Rectal smooth muscle tissue (tissue), 1 donor: ENCODE data around the gene CHADL.

Source experiments
- H3K27ac ChIP-seq: one replicate; pipeline ENCODE4 v1.7.0; 2013; ENCODE audit warnings: low read depth, low read length, inconsistent platforms
- H3K27me3 ChIP-seq: one replicate; pipeline ENCODE4 v1.7.0; 2013; ENCODE audit warnings: low read length; ENCODE audit not compliant: control insufficient read depth, insufficient read depth
- H3K36me3 ChIP-seq: one replicate; pipeline ENCODE4 v1.7.0; 2013; ENCODE audit warnings: low read length; ENCODE audit not compliant: control insufficient read depth, insufficient read depth
- H3K4me1 ChIP-seq: one replicate; pipeline ENCODE4 v1.7.0; 2013; ENCODE audit warnings: low read length; ENCODE audit not compliant: control insufficient read depth, insufficient read depth
- H3K4me3 ChIP-seq: one replicate; pipeline ENCODE4 v1.7.0; 2013; ENCODE audit warnings: low read length
- H3K9ac ChIP-seq: one replicate; pipeline ENCODE4 v1.7.0; 2013; ENCODE audit warnings: low read length

Gene CHADL

DNA sequence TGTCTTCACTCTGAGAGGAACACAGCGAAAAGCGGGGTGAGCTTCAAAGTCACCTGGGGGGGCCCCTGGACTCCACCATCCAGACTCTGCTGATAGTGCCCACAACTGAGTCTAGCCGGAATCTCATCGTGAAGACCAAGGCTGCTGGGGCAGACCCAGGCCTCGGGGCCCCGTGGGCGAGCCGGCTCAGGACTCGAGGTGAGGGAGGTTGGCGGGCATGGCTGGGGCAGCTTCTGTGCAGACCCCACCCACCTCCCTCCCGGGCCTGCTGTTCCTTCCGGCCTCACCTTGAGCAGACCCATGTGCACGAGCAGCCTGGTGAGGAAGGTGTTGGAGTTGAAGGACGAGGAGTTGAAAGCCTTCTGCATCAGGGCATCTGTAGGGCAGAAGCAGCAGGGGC, 8.7 kb upstream of the CHADL start:
- Histone ChIP-seq H3K4me3 (no peak overlapping the region), H3K27me3 (no peaks in the 10 kb centered on the region), H3K36me3 (peaks cover 54% of the 10 kb centered on the region), H3K27ac (no peak overlapping the region), H3K9ac (no peak overlapping the region), H3K4me1 (no peaks in the 10 kb centered on the region)

DNA sequence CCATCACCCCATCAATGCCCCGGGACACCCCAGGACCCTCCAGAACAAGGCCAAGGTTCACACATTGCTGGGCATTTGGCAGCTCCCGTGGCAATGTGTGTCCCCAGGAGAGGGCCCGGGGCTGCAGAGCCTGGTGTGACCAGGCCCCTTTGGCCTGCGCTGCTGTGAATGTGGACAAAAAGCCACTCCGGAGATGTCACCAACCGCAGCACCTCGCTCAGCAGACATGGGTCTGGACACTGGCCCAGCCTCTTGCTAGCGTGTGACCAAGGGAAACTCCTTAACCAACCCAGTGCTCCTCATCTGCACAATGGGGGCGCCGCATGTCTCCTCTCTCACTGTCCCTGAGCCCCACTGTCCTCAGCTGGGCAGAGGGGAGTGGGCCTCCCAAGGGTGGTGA, 8.0 kb upstream of the CHADL start:
- no peak overlapping the region for H3K9ac ChIP-seq
- peaks cover 50% of the 10 kb centered on the region for H3K36me3 ChIP-seq
- no peaks in the 10 kb centered on the region for H3K27me3 ChIP-seq
- no peaks in the 10 kb centered on the region for H3K4me1 ChIP-seq
- no peak overlapping the region for H3K4me3 ChIP-seq
- H3K27ac ChIP-seq, result no peak overlapping the region

DNA sequence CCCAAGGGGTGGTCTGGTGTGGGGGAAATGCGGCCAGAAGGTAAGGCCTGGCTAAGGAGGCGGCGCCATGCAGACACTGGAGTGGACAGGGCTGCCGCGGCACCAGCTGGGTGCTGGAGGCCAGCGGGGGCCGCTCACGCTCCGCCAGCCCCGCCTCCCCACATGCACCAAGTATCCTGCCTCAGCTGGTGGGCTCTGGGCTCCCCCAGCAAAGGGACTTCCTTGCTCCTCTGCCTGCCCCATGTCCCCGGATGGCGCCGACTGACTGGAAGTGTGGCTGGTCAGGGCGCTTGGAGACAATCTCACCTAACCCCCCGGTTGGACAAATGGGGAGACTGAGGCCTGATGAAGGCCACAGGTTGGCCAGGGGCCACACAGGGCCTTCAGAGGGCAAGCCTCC, 7.6 kb upstream of the CHADL start:
- Histone ChIP-seq H3K4me1 (no peaks in the 10 kb centered on the region), H3K9ac (no peak overlapping the region), H3K27me3 (no peaks in the 10 kb centered on the region), H3K4me3 (no peak overlapping the region), H3K36me3 (peaks cover 48% of the 10 kb centered on the region), H3K27ac (no peak overlapping the region)

DNA sequence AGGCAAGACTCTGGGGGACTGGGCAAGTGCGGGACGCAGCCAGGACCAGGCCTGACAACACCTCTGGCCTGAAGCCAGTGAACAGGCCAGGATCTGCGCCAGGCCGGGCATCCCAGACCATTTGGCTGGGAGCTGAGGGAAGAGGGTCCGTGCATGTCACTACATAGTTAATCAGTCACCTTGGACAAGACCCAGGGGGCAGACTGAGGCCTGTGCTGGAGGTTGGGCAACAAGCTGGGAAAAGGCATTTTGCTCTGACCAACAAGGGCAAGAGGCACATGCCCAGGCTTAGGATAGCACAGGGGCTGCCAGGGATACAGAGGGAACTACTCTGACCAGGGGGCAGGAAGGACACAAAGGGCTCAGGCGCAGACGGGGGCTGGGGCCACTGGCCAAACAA, 7.0 kb upstream of the CHADL start:
- Histone ChIP-seq H3K27ac (no peak overlapping the region), H3K9ac (no peak overlapping the region), H3K4me1 (no peaks in the 10 kb centered on the region), H3K4me3 (no peak overlapping the region), H3K36me3 (peaks cover 42% of the 10 kb centered on the region), H3K27me3 (no peaks in the 10 kb centered on the region)

DNA sequence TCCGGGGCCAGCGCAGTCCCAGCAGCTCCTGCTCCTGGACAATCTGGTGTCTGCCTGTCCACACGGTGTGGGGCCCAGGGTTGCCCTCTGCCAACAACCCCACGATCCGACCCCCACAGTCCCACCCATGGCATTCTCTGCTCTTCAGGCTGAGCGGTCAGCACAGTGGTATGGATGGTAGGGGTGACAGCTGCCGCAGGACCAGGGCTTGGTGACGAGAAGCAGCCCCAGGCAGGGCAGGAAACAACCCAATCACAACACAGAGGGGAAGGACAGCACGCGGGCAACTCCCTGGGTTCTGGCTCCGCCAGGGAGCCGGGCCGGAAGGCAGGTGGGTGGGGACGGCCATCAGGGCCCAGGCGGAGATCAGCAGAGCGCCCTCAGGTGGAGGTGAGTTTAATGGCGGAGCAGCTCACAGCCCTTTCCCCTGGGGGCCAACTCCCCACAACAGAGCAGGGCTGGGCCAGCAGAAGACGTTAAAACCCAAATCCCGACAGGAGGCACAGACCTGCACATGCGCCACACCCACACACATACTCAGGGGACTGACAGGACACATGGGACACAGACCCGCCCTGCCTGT, 5.3 kb upstream of the CHADL start:
- Histone ChIP-seq H3K9ac (no peak overlapping the region), H3K27ac (no peak overlapping the region), H3K4me3 (no peak overlapping the region), H3K4me1 (no peaks in the 10 kb centered on the region), H3K27me3 (no peaks in the 10 kb centered on the region), H3K36me3 (peaks cover 29% of the 10 kb centered on the region)

DNA sequence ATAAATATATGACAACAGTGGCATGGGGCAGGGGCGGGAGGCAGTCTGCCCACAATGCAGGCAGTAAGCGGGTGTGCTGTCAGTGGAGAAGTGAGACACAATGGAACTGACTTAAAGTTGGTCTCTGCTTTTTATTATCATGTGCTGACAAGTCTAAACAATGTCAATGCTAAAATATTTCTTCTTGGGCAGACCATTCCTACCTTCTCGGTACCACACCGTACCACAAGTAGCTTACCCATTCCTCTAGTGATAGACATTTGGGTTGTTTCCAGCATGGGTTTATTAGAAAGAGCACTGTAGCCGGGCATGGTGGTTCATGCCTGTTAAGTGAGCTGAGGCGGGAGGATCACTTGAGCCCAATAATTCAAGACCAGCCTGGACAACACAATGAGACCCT, 2.6 kb upstream of the CHADL start:
- no peaks in the 10 kb centered on the region for H3K27me3 ChIP-seq
- H3K36me3 ChIP-seq, result peaks cover 11% of the 10 kb centered on the region
- no peak overlapping the region for H3K27ac ChIP-seq
- no peak overlapping the region for H3K9ac ChIP-seq
- H3K4me3 ChIP-seq, result no peak overlapping the region
- H3K4me1 ChIP-seq, result no peaks in the 10 kb centered on the region

DNA sequence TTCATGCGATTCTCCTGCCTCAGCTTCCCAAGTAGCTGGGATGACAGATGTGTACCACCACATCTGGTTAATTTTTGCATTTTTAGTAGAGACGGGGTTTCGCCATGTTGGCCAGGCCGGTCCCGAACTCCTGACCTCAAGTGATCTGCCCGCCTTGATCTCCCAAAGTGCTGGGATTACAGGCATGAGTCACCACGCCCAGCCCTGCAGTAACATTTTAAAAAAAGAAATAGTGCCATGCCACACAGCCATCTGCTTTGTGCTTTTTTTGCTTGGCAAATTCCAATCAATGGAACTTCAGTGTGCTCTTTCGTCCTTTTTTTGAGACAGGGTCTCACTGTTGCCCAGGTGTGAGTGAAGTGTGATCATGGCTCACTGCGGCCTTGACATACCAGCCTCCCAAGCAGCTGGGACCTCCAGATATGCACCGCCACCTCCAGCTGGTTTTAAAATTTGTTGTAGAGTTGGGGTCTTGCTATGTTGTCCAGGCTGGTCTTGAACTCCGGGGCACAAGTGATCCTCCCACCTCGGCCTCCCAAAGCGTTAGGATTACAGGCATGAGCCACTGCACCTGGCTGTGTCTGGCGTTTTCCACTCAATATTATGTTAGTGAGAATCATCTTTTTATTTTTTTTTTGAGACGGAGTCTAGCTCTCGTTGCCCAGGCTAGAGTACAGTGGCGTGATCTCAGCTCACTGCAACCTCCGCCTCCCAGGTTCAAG, 1.8 kb upstream of the CHADL start:
- H3K4me3 ChIP-seq, result no peak overlapping the region
- H3K27me3 ChIP-seq, result no peaks in the 10 kb centered on the region
- H3K27ac ChIP-seq, result no peak overlapping the region
- peaks cover 11% of the 10 kb centered on the region for H3K36me3 ChIP-seq
- H3K9ac ChIP-seq, result no peak overlapping the region
- H3K4me1 ChIP-seq, result no peaks in the 10 kb centered on the region

DNA sequence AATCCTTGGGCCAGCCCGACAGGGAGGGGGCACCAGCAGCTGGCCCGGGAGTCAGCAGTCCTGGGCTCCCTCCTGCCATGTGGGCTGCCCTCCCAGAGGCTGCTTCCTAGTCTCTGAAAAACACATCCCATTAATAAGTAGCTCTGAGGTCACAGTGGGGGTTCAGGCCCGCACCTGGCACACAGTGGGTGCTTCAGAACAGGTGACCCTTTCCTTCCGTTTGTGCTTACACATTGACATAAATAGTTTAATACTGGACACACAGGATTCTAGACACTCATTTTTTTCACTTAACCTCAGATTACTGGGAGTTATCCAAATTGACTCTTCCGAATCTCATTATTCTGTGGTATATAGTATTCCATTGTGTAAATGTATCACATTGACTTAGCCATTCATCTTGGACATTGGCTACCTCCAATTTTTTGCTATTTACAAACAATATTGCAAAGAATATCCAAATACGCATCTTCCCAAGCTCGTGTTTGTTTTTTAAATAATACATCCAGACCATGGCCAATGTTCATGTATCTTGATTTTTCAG, 474 bp upstream of the CHADL start:
- Histone ChIP-seq H3K27ac (no peak overlapping the region), H3K4me1 (peaks cover 3% of the 10 kb centered on the region), H3K27me3 (no peaks in the 10 kb centered on the region), H3K4me3 (no peak overlapping the region), H3K9ac (no peak overlapping the region), H3K36me3 (peaks cover 8% of the 10 kb centered on the region)

DNA sequence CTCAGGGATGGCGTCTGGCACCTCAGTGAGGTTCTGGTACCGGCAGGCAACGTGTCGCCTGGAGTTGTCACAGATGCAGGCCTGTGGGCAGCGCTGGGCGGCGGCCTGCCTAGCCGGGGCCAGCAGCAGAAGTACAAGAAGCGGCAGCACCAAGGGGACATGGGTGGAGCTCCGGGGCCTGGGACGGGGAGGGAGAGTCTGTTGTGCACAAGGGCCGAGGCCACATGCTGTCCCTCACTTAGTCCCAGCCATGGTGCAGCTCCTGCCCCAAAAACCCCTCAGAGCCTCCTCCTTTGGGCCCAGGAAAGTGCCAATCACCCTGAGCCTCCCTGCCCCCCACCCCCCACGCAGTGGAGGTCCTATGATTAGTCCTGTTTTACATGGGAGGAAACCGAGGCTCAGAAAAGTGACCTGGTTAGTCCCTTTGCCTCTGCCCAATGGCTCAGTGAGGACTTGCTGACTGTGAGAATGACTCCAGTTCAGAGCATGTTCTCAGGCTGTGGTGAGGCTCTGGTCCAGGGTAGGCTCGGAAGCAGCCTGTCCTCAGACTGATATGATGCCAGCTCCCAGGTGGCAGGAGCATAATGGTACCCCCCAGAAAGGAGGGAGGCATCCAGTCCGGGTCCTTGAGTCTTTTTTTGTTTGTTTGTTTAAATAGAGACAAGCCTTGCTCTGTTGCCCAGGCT, 1.1 kb downstream of the CHADL start:
- Histone ChIP-seq H3K4me3 (no peak overlapping the region), H3K4me1 (peaks cover 3% of the 10 kb centered on the region), H3K27me3 (no peaks in the 10 kb centered on the region), H3K27ac (no peak overlapping the region), H3K9ac (no peak overlapping the region), H3K36me3 (no peaks in the 10 kb centered on the region)

DNA sequence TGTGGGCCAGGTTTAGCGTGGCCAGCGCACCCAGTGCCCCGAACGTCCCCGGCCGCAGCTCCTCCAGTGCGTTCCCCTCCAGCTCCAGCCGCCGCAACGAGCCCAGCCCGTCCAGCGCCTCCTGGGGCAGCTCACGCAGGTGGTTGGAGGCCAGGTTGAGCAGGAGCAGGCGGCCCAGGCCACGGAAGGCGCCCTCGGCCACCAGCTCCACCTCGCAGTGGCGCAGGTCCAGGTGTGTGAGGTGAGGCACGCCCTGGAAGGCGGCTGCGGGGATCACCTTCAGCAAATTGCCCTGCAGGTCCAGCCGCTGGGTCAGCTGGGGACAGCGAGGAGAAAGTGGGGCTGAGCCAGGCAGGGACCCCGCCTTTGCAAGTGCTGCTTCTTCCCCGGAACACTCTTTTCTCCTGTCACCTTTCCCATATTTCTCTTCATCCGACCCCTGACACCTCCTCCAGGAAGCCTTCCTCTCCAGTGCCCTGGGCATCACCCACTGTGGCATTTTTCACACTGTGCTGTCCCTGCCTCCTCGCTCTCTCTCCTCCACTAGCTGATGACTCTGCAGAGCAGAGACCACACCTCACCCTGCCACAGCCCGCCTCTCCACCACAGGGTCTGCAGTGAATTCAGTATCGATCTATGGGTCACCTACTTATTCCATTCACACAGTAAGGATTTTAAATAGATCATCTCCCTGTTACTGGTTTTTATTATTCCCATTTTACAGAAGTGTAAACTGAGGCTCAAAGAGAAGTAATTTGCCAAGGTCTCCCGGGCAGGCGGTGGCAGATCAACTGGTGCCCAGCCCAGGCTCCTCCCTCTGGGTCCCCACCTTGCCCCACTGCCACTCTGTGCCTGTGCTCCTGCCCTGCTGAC, 1.9 kb downstream of the CHADL start:
- Histone ChIP-seq H3K4me3 (peak overlapping the region; percentile 72), H3K27ac (no peak overlapping the region), H3K9ac (no peak overlapping the region)

DNA sequence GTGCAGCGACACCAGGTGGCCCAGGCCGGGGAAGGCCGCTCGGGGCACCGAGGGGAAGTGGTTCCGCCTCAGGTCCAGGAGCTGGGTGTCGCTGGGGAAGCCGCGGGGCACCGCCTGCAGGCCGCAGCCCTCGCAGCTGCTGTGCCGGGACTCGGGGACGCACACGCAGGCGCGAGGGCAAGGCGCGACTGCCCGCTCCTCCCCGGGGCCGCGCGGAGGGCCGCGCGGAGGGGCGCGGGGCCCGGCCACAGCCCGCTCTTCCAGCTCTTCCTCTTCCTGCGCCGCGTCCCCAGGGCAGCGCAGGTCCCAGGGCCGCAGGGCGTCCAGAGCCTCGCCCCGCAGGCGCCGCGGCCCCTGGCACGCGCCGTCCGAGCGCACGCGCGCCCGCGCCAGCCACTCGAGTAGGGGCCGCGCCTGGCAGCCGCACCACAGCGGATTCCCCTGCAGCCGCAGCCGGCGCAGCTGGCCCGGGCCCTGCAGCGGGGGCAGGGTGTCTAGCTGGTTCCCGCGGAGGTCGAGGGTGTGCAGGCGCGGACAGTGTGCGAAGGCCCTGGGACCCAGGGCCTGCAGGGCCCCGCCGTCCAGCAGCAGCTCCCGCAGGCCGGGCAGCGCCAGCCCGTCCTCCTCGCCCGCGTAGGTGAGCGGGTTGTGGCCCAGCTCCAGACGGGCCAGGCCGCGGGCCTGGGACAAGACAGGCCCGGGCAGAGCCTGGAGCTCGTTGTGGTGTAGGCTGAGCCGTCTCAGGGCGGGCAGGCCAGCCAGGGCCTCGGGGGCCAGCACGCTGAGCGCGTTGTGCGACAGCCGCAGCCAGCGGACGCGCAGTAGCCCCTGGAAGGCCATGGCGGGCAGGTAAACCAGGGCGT, 2.8 kb downstream of the CHADL start:
- H3K4me3 ChIP-seq, result peak overlapping the region; percentile 72
- peaks cover 3% of the 10 kb centered on the region for H3K4me1 ChIP-seq
- no peaks in the 10 kb centered on the region for H3K36me3 ChIP-seq
- H3K9ac ChIP-seq, result peak overlapping the region; percentile 21
- H3K27me3 ChIP-seq, result no peaks in the 10 kb centered on the region
- H3K27ac ChIP-seq, result peak overlapping the region; percentile 7

More for the DNA sequence above, 1.9 kb downstream of the CHADL start:
- H3K4me1 ChIP-seq, result peaks cover 3% of the 10 kb centered on the region
- no peaks in the 10 kb centered on the region for H3K27me3 ChIP-seq
- no peaks in the 10 kb centered on the region for H3K36me3 ChIP-seq
